Neuronal stem cell (in vitro differentiated cells): ENCODE results near the gene TMOD1.

Experiments used
- DNase-seq: peaks from one replicate; pipeline ENCODE4 v3.0.0-alpha.2; 2013; ENCODE audit warnings: low spot score
- H2AFZ ChIP-seq: one replicate; pipeline ENCODE4 v1.6.1; 2013; ENCODE audit warnings: mild to moderate bottlenecking, low read length, inconsistent platforms
- H2AK5ac ChIP-seq: 2 replicates; pipeline ENCODE4 v1.6.1; 2013; ENCODE audit warnings: low read depth, mild to moderate bottlenecking, inconsistent platforms, low read length, moderate library complexity, mixed read lengths
- H2BK120ac ChIP-seq: 2 replicates; pipeline ENCODE4 v1.6.1; 2013; ENCODE audit warnings: low read depth, mild to moderate bottlenecking, inconsistent platforms, low read length, moderate library complexity, mixed read lengths
- H2BK12ac ChIP-seq: one replicate; pipeline ENCODE4 v1.6.1; 2013; ENCODE audit warnings: low read length, inconsistent platforms
- H2BK15ac ChIP-seq: 2 replicates; pipeline ENCODE4 v1.6.1; 2013; ENCODE audit warnings: mild to moderate bottlenecking, low read length, inconsistent platforms, mixed read lengths
- H2BK5ac ChIP-seq: one replicate; pipeline ENCODE4 v1.6.1; 2013; ENCODE audit warnings: inconsistent platforms, mild to moderate bottlenecking, low read length, moderate library complexity
- H3K14ac ChIP-seq: one replicate; pipeline ENCODE4 v1.6.1; 2013; ENCODE audit warnings: low read length, inconsistent platforms
- H3K18ac ChIP-seq: 2 replicates; pipeline ENCODE4 v1.6.1; 2013; ENCODE audit warnings: low read length, inconsistent platforms
- H3K23ac ChIP-seq: 2 replicates; pipeline ENCODE4 v1.6.1; 2013; ENCODE audit warnings: low read depth, mild to moderate bottlenecking, mixed read lengths, low read length, inconsistent platforms; ENCODE audit not compliant: poor library complexity
- H3K27ac ChIP-seq: replicated peaks from 3 replicates; pipeline ENCODE4 v1.5.1; 2013; ENCODE audit warnings: low read length, inconsistent platforms
- H3K27me3 ChIP-seq, 3 experiments: 2 replicates each; pipeline ENCODE4 v1.6.1; 2013; ENCODE audit warnings: low read length in 3 of 3, mild to moderate bottlenecking in 2 of 3, inconsistent platforms in 1 of 3, low read depth in 1 of 3, mixed read lengths in 1 of 3, moderate library complexity in 1 of 3; ENCODE audit not compliant: control insufficient read depth in 3 of 3, insufficient read depth in 3 of 3
- H3K36me3 ChIP-seq, 2 donors: replicated peaks in 1 of 2; 2 replicates each; pipeline ENCODE4 v1.6.1; 2013; ENCODE audit warnings: low read length in 2 of 2; ENCODE audit not compliant: control insufficient read depth in 2 of 2, insufficient read depth in 2 of 2
- H3K4ac ChIP-seq: 2 replicates; pipeline ENCODE4 v1.6.1; 2013; ENCODE audit warnings: inconsistent platforms, mild to moderate bottlenecking, low read length, moderate library complexity
- H3K4me1 ChIP-seq, 2 donors: 1 replicate in 1 of 2; 2 replicates in 1 of 2; pipeline ENCODE4 v1.6.1; 2013; ENCODE audit warnings: low read length in 2 of 2, low read depth in 1 of 2; ENCODE audit not compliant: control insufficient read depth in 2 of 2, insufficient read depth in 1 of 2
- H3K4me2 ChIP-seq: one replicate; pipeline ENCODE4 v1.6.1; 2013; ENCODE audit warnings: mild to moderate bottlenecking, low read length, inconsistent platforms; ENCODE audit not compliant: insufficient read depth, poor library complexity, severe bottlenecking
- H3K4me3 ChIP-seq, 2 donors: 2 replicates each; pipeline ENCODE4 v1.5.1; 2013; ENCODE audit warnings: low read length in 2 of 2, mild to moderate bottlenecking in 2 of 2, inconsistent platforms in 1 of 2, moderate library complexity in 1 of 2
- H3K79me1 ChIP-seq: one replicate; pipeline ENCODE4 v1.6.1; 2013; ENCODE audit warnings: low read depth, mild to moderate bottlenecking, inconsistent platforms, low read length, moderate library complexity
- H3K9ac ChIP-seq: one replicate; pipeline ENCODE4 v1.6.1; 2013; ENCODE audit warnings: mild to moderate bottlenecking, low read depth, low read length, inconsistent platforms; ENCODE audit not compliant: poor library complexity
- H3K9me3 ChIP-seq, 2 donors: replicated peaks in 1 of 2; 2 replicates each; pipeline versions ENCODE3 to v1.6.1; 2013; ENCODE audit warnings: low read length in 2 of 2, mild to moderate bottlenecking in 2 of 2, inconsistent platforms in 1 of 2, low read depth in 1 of 2, mixed read lengths in 1 of 2, moderate library complexity in 1 of 2; ENCODE audit not compliant: control insufficient read depth in 2 of 2, insufficient read depth in 1 of 2
- H4K8ac ChIP-seq: one replicate; pipeline ENCODE4 v1.6.1; 2013; ENCODE audit warnings: low read depth, mild to moderate bottlenecking, inconsistent platforms, low read length, moderate library complexity
- H4K91ac ChIP-seq: one replicate; pipeline ENCODE4 v1.6.1; 2013; ENCODE audit warnings: low read length, low read depth, mild to moderate bottlenecking, inconsistent platforms; ENCODE audit not compliant: poor library complexity
- WGBS, 2 donors: extraction: QIAGEN DNeasy Blood & Tissue Kit; methylation state at CpG; one replicate each; pipeline ENCODE4 v1.1.7; 2013; ENCODE audit warnings: missing lambda C conversion rate in 2 of 2, mixed read lengths in 1 of 2; ENCODE audit not compliant: insufficient read length in 2 of 2, insufficient replicate concordance in 1 of 2; ENCODE audit errors: extremely low coverage in 2 of 2; 5-methylcytosine and 5-hydroxymethylcytosine counted together

Gene TMOD1

GRCh38 chr9:97531888-97532376, 30.5 kb downstream of the TMOD1 start:
- H3K27ac ChIP-seq = no peak overlapping the region

GRCh38 chr9:97534185-97534584, 32.7 kb downstream of the TMOD1 start:
- no peak overlapping the region for H3K9ac ChIP-seq
- peaks cover 0 to 8% of the 10 kb centered on the region in 2 donors for H3K4me1 ChIP-seq
- no peak overlapping the region for H2BK12ac ChIP-seq
- H3K79me1 ChIP-seq = no peaks in the 10 kb centered on the region
- no peak overlapping the region for H3K4me3 ChIP-seq
- no peak overlapping the region for H2AFZ ChIP-seq
- H4K91ac ChIP-seq = no peak overlapping the region
- H3K4ac ChIP-seq = no peak overlapping the region
- H3K27ac ChIP-seq = no peak overlapping the region
- no peak overlapping the region for H3K14ac ChIP-seq
- H4K8ac ChIP-seq = no peak overlapping the region
- H2BK120ac ChIP-seq = no peak overlapping the region
- H2BK15ac ChIP-seq = no peak overlapping the region
- no peak for DNase-seq
- no peak overlapping the region for H3K18ac ChIP-seq
- no peak overlapping the region for H2AK5ac ChIP-seq
- H2BK5ac ChIP-seq = no peak overlapping the region
- no peak overlapping the region for H3K4me2 ChIP-seq
- H3K23ac ChIP-seq = no peak overlapping the region
- peaks cover 0 to 12% (median 3%) of the 10 kb centered on the region in 3 experiments for H3K27me3 ChIP-seq
- no peaks in the 10 kb centered on the region for H3K36me3 ChIP-seq
- no CpG with 5 or more reads among the region's 3 CpGs for WGBS, 2 donors
- no peaks in the 10 kb centered on the region for H3K9me3 ChIP-seq

More at GRCh38 chr9:97531888-97532376, 30.5 kb downstream of the TMOD1 start:
- H2AK5ac ChIP-seq = no peak overlapping the region
- H3K23ac ChIP-seq = no peak overlapping the region
- no peak overlapping the region for H2BK5ac ChIP-seq
- WGBS, 2 donors = no CpG with 5 or more reads among the region's 9 CpGs
- H3K18ac ChIP-seq = no peak overlapping the region
- H3K79me1 ChIP-seq = no peaks in the 10 kb centered on the region
- no peak overlapping the region for H3K4ac ChIP-seq
- H4K8ac ChIP-seq = no peak overlapping the region
- H2BK120ac ChIP-seq = no peak overlapping the region
- peaks cover 0 to 24% of the 10 kb centered on the region in 2 donors for H3K4me1 ChIP-seq
- H3K14ac ChIP-seq = no peak overlapping the region
- no peak overlapping the region for H3K4me2 ChIP-seq
- no peaks in the 10 kb centered on the region for H3K9me3 ChIP-seq
- no peak overlapping the region for H2BK15ac ChIP-seq
- H3K27me3 ChIP-seq = peaks cover 0 to 28% (median 4%) of the 10 kb centered on the region in 3 experiments
- no peak overlapping the region for H2AFZ ChIP-seq
- no peak overlapping the region for H3K4me3 ChIP-seq
- DNase-seq = no peak
- no peak overlapping the region for H2BK12ac ChIP-seq
- H4K91ac ChIP-seq = no peak overlapping the region
- H3K9ac ChIP-seq = no peak overlapping the region
- H3K36me3 ChIP-seq = no peaks in the 10 kb centered on the region

DNA sequence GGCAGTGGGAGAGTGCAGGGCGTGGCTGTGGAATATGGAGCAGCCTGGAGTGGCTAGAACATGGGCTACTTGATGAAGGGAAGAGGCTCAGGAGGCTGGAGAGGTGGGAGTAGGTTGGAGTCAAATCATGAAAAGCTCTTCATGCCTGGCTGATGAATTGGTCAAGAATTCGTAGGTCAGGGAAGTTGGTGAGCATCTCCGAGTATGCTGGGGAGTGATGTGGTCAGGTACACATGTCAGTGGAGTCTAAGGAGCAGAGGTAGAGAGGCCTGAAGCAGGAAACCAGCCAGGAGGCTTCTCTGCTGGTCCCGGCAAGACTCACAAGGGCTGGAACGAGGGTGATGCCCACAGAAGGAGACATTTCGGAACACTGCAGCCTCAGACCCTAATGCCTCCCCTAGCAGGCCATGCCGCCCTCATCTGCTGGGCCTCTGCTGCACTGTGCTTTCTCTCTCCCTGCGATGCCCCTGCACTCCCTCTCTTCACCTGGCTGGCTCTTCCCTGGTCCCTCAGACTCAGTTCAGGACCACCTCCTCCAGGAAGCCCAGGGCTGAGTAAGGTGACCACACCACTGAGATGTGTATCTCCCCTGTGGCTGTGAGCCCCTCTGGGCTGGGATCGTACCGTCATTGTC, 33.6 kb downstream of the TMOD1 start:
- no peak overlapping the region for H3K9ac ChIP-seq
- no peak overlapping the region for H4K8ac ChIP-seq
- H3K4me3 ChIP-seq = no peak overlapping the region
- H3K27me3 ChIP-seq = peaks cover 0 to 5% (median 3%) of the 10 kb centered on the region in 3 experiments
- H3K23ac ChIP-seq = no peak overlapping the region
- no peak overlapping the region for H4K91ac ChIP-seq
- no peak overlapping the region for H2BK120ac ChIP-seq
- H2BK5ac ChIP-seq = no peak overlapping the region
- WGBS, 2 donors = no CpG with 5 or more reads among the region's 10 CpGs
- H3K4me1 ChIP-seq = peaks cover 0 to 8% of the 10 kb centered on the region in 2 donors
- no peak for DNase-seq
- H3K79me1 ChIP-seq = no peaks in the 10 kb centered on the region
- no peaks in the 10 kb centered on the region for H3K9me3 ChIP-seq
- H3K4ac ChIP-seq = no peak overlapping the region
- peak overlapping the region; percentile 60 for H3K18ac ChIP-seq
- H2BK15ac ChIP-seq = no peak overlapping the region
- H3K27ac ChIP-seq = no peak overlapping the region
- no peak overlapping the region for H3K4me2 ChIP-seq
- H2AFZ ChIP-seq = no peak overlapping the region
- peak overlapping the region; percentile 70 for H2AK5ac ChIP-seq
- H3K14ac ChIP-seq = no peak overlapping the region
- no peak overlapping the region for H2BK12ac ChIP-seq
- no peaks in the 10 kb centered on the region for H3K36me3 ChIP-seq

GRCh38 chr9:97535771-97536170, 34.3 kb downstream of the TMOD1 start:
- Histone ChIP-seq H2BK5ac (peak overlapping the region; percentile 19), H2BK120ac (no peak overlapping the region), H3K36me3 (no peaks in the 10 kb centered on the region), H3K27me3 (peaks cover 0 to 5% (median 3%) of the 10 kb centered on the region in 3 experiments), H3K27ac (no peak overlapping the region), H3K18ac (no peak overlapping the region), H3K4ac (no peak overlapping the region), H2AK5ac (no peak overlapping the region), H3K4me3 (no peak overlapping the region), H2BK12ac (no peak overlapping the region), H3K14ac (no peak overlapping the region), H3K79me1 (no peaks in the 10 kb centered on the region), H3K9ac (no peak overlapping the region), H4K91ac (no peak overlapping the region), H2AFZ (no peak overlapping the region), H4K8ac (no peak overlapping the region), H3K4me1 (peaks cover 0 to 8% of the 10 kb centered on the region in 2 donors), H3K9me3 (no peaks in the 10 kb centered on the region), H3K4me2 (no peak overlapping the region), H3K23ac (no peak overlapping the region), H2BK15ac (no peak overlapping the region)
- DNase-seq = no peak
- WGBS, 2 donors = no CpG with 5 or more reads among the region's 5 CpGs
